Stimulated activated CD4-positive, alpha-beta T cell treated with anti-CD3 and anti-CD28 coated beads, TNF-alpha, amount 100 ng/mL, for 1 hour (primary cell): ENCODE measurements around the gene PPP1R16B.
"Not testable (repeated sequence)": the region's sequence is repeated elsewhere in the genome, so short reads cannot be mapped to it uniquely, and the experiment has no call there.

Experiments
- DNase-seq, 3 donors: peaks; one replicate each; pipeline ENCODE4 v3.0.0-alpha.2; 2020; ENCODE audit warnings: low read depth in 3 of 3, low spot score in 1 of 3

Gene PPP1R16B

GRCh38 chr20:38930242-38930569, 124.7 kb downstream of the PPP1R16B start:
- no peak for DNase-seq

GRCh38 chr20:38931984-38932383, 126.5 kb downstream of the PPP1R16B start:
- DNase-seq: no peak

- DNase-seq: no peak
Observed at GRCh38 chr20:38932457-38933120, 127.1 kb downstream of the PPP1R16B start.

GRCh38 chr20:38934530-38934929, 129.0 kb downstream of the PPP1R16B start:
- DNase-seq: no peak

- no peak for DNase-seq
Observed at GRCh38 chr20:38935285-38935684, 129.8 kb downstream of the PPP1R16B start.

- DNase-seq: no peak
Observed at GRCh38 chr20:38935967-38936407, 130.5 kb downstream of the PPP1R16B start.

- no peak for DNase-seq
Observed at GRCh38 chr20:38937000-38937399, 131.5 kb downstream of the PPP1R16B start.

- DNase-seq: no peak
Observed at GRCh38 chr20:38937978-38938473, 132.5 kb downstream of the PPP1R16B start.

- no peak for DNase-seq
Observed at GRCh38 chr20:38939686-38940085, 134.2 kb downstream of the PPP1R16B start.

- DNase-seq: no peak
Observed at GRCh38 chr20:38940644-38941043, 135.1 kb downstream of the PPP1R16B start.

GRCh38 chr20:38941726-38942389, 136.4 kb downstream of the PPP1R16B start:
- DNase-seq: no peak

- DNase-seq: no peak
Observed at GRCh38 chr20:38945012-38945411, 139.5 kb downstream of the PPP1R16B start.

- DNase-seq: no peak
Observed at GRCh38 chr20:38946836-38947235, 141.3 kb downstream of the PPP1R16B start.

- no peak for DNase-seq
Observed at GRCh38 chr20:38947931-38948362, 142.4 kb downstream of the PPP1R16B start.

- no peak for DNase-seq
Observed at GRCh38 chr20:38950254-38950653, 144.8 kb downstream of the PPP1R16B start.

GRCh38 chr20:38951611-38952010, 146.1 kb downstream of the PPP1R16B start:
- DNase-seq: no peak

- no peak for DNase-seq
Observed at GRCh38 chr20:38952153-38952552, 146.7 kb downstream of the PPP1R16B start.

- no peak for DNase-seq
Observed at GRCh38 chr20:38953630-38954340, 148.3 kb downstream of the PPP1R16B start.

GRCh38 chr20:38957235-38957876, 151.9 kb downstream of the PPP1R16B start:
- no peak for DNase-seq

GRCh38 chr20:38957915-38958485, 152.5 kb downstream of the PPP1R16B start:
- DNase-seq: no peak

GRCh38 chr20:38960187-38960687, 154.7 kb downstream of the PPP1R16B start:
- DNase-seq: not testable (repeated sequence)
